Measurements from ENCODE around the gene CAPN8.

DNA sequence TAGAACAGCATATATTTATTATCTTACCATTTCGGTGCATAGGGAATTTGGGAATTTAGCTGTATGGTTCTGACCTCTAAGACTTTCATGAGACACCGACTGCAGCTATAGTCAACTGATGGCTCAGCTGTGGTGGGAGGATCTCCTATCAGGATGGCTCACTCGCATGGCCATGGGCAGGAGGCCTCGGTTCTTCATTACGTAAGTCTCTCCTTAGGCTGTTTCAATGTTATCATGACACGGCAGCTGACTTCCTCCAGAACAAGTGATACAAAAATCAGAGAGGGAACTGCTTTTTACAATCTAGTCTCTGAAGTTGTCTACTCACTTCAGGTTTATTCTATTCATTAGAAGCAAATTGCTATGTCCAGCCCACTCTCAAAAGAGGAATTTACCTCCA is 13.3 kb upstream of the CAPN8 start:
- TF ChIP-seq GATA2 (IDR thresholded peaks at IDR 0.05; ENCODE audit: low read depth, low read length): no peak
- TF ChIP-seq GATA3 (IDR thresholded peaks at IDR 0.05; ENCODE audit: low read depth, low read length): no peak
